ENCODE results near the gene KIAA0232. TPM values are rescaled to one million over a fixed set of nuclear protein-coding genes. Genes with fewer than 3 reads are reported as not detected.

The KIAA0232 gene
- total RNA-seq, 1 donor from 2014 or later: 40.1 TPM

DNA sequence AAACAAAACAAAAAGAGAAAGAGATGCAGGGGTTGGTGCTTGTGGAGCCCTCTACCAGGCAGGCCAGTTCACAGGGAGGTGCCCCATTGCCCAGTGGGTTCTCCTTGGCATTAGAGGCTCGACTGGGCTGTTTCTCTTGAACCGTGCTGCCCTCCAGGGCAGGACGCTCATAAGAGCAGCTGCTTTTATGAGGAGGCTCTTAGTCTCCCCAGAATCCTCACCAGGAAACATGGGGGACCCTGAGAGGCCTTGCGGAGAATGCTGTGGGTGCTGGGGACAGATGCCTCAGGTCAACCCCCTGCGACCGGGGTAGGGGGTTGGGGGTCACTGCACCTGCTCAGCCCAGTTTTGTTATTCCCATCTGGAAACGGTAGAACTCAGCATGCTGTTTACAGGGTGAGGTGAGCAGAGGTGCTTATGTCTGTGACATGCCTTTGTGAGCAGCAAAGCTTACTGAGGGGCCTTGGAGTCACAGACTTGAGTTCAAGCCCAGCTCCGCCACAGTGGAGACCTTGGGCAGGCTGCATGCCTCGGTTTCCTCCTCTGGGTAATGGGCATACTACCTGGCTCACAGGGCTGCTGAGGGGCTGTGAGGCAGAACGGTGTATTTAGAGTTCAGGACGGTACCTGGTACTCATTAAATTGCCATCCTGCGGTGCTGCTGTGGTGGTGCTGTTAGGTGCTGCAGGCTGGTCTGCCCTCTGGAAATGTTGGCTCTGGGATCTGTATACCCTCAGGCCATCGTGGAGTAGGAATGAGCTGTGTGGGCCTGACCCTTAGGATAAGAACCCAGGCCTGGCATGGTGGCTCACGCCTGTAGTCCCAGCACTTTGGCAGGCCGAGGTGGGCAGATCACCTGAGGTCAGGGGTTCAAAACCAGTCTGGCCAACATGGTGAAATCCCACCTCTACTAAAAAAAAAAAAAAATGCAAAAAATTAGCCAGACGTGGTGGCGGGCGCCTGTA lies 132.8 kb downstream of the KIAA0232 start:
- no peaks in the 10 kb centered on the region for H3K9me3 Mint-ChIP-seq
- peaks cover 6% of the 10 kb centered on the region for H3K27me3 Mint-ChIP-seq (ENCODE audit: low read depth)
- no peak overlapping the region for H3K27ac Mint-ChIP-seq (ENCODE audit: unreplicated experiment)
- TF ChIP-seq, protein P1, sequence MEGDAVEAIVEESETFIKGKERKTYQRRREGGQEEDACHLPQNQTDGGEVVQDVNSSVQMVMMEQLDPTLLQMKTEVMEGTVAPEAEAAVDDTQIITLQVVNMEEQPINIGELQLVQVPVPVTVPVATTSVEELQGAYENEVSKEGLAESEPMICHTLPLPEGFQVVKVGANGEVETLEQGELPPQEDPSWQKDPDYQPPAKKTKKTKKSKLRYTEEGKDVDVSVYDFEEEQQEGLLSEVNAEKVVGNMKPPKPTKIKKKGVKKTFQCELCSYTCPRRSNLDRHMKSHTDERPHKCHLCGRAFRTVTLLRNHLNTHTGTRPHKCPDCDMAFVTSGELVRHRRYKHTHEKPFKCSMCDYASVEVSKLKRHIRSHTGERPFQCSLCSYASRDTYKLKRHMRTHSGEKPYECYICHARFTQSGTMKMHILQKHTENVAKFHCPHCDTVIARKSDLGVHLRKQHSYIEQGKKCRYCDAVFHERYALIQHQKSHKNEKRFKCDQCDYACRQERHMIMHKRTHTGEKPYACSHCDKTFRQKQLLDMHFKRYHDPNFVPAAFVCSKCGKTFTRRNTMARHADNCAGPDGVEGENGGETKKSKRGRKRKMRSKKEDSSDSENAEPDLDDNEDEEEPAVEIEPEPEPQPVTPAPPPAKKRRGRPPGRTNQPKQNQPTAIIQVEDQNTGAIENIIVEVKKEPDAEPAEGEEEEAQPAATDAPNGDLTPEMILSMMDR (conservative IDR thresholded peaks at IDR 0.05): no peak
- no peak overlapping the region for H3K4me3 Mint-ChIP-seq
- peaks cover 48% of the 10 kb centered on the region for H3K4me1 Mint-ChIP-seq
- no peak for DNase-seq (ENCODE audit: low read depth, low spot score)
- H3K36me3 Mint-ChIP-seq (ENCODE audit: low read depth): no peaks in the 10 kb centered on the region

DNA sequence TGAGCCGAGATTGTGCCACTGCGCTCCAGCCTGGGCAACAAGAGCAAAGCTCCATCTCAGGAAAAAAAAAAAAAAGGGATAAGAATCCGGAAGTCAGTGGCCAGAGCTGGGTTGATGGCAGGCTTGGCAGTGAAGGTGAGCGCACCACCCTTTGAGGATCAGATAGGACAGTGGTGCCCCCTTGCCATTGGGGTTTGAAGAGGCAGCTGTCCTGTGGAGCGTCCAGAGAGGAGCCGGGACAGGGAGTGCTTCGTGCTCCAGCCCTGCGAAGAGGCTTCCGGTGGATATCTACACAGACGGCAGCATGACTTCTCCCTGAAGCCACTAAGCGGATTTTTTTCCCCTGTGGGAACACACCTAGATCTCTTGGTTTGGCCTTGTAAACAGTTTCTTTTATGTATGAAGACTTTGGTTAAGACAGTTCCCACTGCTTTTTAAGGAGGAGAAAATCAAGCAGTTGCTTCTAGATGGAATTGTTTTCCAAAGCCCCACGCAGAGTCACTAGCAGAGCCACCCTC lies 133.6 kb downstream of the KIAA0232 start:
- no peak overlapping the region for H3K4me3 Mint-ChIP-seq
- H3K9me3 Mint-ChIP-seq: no peaks in the 10 kb centered on the region
- no peaks in the 10 kb centered on the region for H3K27me3 Mint-ChIP-seq (ENCODE audit: low read depth)
- no peak for DNase-seq (ENCODE audit: low read depth, low spot score)
- no peak overlapping the region for H3K27ac Mint-ChIP-seq (ENCODE audit: unreplicated experiment)
- TF ChIP-seq, protein P1 (conservative IDR thresholded peaks at IDR 0.05): no peak
- H3K36me3 Mint-ChIP-seq (ENCODE audit: low read depth): no peaks in the 10 kb centered on the region
- peaks cover 45% of the 10 kb centered on the region for H3K4me1 Mint-ChIP-seq

DNA sequence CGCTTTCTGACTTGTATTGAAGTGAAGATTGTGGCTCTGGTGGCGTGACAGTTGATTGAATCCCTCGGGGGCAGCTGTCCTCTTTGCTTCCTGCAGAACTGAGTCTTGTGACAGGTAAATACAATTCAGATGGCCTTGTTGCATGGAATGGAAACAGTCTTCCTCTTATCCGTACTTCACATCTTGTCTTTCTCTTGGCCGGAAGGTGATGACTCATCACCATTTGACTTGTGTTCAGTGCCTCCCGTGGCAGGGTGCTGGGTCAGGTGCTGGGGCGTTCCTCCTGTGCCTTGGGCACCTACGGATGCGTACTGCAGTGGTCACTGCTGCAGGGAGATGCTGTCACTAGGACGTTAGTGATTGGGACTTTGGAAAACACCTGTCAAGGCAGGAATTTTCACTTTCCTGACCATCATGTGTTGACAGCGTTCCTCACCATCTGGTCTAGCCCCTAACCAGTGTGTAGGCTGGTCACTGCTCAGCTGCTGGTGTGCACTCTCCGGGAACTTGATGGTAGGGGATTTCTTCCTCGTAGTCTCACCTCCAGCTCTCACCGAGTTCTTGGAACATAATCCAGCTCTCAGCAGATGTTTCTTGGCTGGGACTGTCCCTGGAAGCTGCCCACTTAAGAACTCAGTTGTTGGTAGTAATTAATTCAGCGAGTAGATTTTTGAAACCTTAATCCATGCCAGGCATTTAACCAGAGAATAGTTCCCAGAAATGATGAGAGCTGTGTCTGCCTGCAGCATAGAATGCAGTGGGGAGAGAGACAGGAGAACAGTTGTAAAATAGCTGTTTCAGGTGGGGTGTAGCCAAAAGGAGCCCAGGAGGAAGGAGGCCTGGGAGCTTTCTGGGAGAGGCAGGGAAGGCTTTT lies 134.3 kb downstream of the KIAA0232 start:
- H3K36me3 Mint-ChIP-seq (ENCODE audit: low read depth): no peaks in the 10 kb centered on the region
- H3K27me3 Mint-ChIP-seq (ENCODE audit: low read depth): no peaks in the 10 kb centered on the region
- no peak for DNase-seq (ENCODE audit: low read depth, low spot score)
- TF ChIP-seq, protein P1 (conservative IDR thresholded peaks at IDR 0.05): no peak
- no peaks in the 10 kb centered on the region for H3K9me3 Mint-ChIP-seq
- no peak overlapping the region for H3K4me3 Mint-ChIP-seq
- H3K4me1 Mint-ChIP-seq: peaks cover 40% of the 10 kb centered on the region
- H3K27ac Mint-ChIP-seq (ENCODE audit: unreplicated experiment): no peak overlapping the region

DNA sequence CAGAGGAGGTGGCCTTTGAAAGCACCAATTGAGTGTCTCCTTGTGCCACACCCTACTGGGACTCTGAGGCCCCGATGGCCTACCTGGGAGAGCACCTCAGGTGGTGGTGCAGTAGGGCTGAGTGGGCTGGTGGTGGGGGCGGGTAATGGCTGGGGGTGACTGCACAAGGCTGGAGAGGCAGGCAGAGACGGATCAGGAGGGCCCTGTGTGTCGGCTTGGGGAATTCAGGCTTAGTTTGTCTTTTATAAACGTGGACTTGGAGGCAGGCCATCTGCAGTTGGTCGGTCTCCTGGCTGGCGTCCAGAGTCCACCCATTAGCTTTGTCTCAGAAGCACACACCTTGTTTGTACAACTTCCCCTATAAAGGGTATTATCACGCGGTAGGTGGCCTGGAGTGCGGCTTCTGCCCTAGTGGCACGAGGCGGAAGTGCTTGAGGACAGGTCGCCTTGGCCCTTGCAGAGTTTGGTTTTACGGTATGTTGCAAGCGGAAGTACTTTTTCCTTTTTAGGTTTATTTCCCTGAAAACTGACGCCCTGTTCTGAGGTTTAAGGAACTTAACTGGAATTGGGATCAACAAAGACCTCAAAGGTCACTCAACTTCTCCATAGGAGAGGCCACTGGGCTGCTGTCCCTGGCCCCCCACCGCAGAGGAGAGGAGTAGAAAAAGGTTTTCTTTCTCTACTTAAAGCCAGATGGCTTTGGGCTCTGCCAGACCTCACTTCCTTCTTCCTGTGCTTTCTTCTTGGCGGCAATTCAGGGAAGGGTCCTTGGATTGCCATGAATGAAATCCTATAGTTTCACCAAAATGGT lies 135.1 kb downstream of the KIAA0232 start:
- TF ChIP-seq, protein P1 (conservative IDR thresholded peaks at IDR 0.05): peak; percentile 63
- H3K27me3 Mint-ChIP-seq (ENCODE audit: low read depth): no peaks in the 10 kb centered on the region
- no peak overlapping the region for H3K4me3 Mint-ChIP-seq
- no peaks in the 10 kb centered on the region for H3K36me3 Mint-ChIP-seq (ENCODE audit: low read depth)
- peak overlapping the region; percentile 82 for H3K27ac Mint-ChIP-seq (ENCODE audit: unreplicated experiment)
- no peak for DNase-seq (ENCODE audit: low read depth, low spot score)
- H3K9me3 Mint-ChIP-seq: no peaks in the 10 kb centered on the region
- peaks cover 43% of the 10 kb centered on the region for H3K4me1 Mint-ChIP-seq

DNA sequence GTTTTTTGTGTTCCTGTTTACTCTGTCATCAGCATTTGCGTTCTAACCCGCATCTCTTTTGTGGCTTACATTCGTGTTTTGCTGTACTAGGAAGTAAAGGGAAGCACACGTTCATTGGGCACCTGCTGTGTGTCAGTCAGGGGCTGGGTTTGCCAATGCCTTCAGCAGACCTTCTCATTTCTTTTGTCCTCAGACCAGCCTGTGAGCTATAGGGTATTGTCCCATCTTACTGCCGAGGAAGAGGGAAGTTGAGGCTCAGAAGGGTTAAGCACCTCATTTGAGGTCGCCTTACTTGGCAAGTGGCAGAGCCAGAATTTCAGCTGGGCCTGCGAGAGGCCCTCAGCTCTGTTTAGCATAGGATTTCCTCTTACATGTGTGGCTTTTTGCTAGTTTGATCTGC lies 135.8 kb downstream of the KIAA0232 start:
- Mint-ChIP-seq H3K4me3 (no peak overlapping the region), H3K27ac (ENCODE audit: unreplicated experiment) (no peak overlapping the region), H3K4me1 (peaks cover 43% of the 10 kb centered on the region), H3K36me3 (ENCODE audit: low read depth) (no peaks in the 10 kb centered on the region), H3K27me3 (ENCODE audit: low read depth) (no peaks in the 10 kb centered on the region), H3K9me3 (no peaks in the 10 kb centered on the region)
- no peak for DNase-seq (ENCODE audit: low read depth, low spot score)
- TF ChIP-seq, protein P1 (conservative IDR thresholded peaks at IDR 0.05): no peak

Data from neural crest cell (in vitro differentiated cells).